Hepatocyte (in vitro differentiated cells): ENCODE measurements around the gene MYO5A. TPM values are rescaled to one million over a fixed set of nuclear protein-coding genes. Genes with fewer than 3 reads are reported as not detected.

Experiments
- DNase-seq: peaks from one replicate; pipeline ENCODE4 v3.0.0-alpha.2; 2016; ENCODE audit warnings: low spot score
- H2AFZ ChIP-seq: fragments of 200-600 bp; sonication (generic); 2 replicates; pipeline ENCODE4 v1.6.0; 2016; ENCODE audit warnings: antibody characterized with exemption, mild to moderate bottlenecking
- H3K27ac ChIP-seq: fragments of 200-600 bp; sonication (generic); 2 replicates; pipeline ENCODE4 v1.5.1; 2016; ENCODE audit warnings: mild to moderate bottlenecking
- H3K27me3 ChIP-seq: fragments of 200-600 bp; sonication (generic); 2 replicates; pipeline ENCODE4 v1.6.1; 2016
- H3K36me3 ChIP-seq: fragments of 200-600 bp; sonication (generic); replicated peaks from 2 replicates; pipeline ENCODE4 v1.5.1; 2016; ENCODE audit warnings: low read depth; ENCODE audit not compliant: insufficient read depth
- H3K4me1 ChIP-seq: fragments of 200-600 bp; sonication (generic); 2 replicates; pipeline ENCODE4 v1.5.1; 2016; ENCODE audit warnings: mild to moderate bottlenecking, moderate library complexity; ENCODE audit not compliant: insufficient read depth
- H3K4me2 ChIP-seq: fragments of 200-600 bp; sonication (generic); 2 replicates; pipeline ENCODE4 v1.6.0; 2016
- H3K4me3 ChIP-seq: fragments of 200-600 bp; sonication (generic); 2 replicates; pipeline ENCODE4 v1.5.1; 2016; ENCODE audit warnings: mild to moderate bottlenecking
- H3K79me2 ChIP-seq: fragments of 200-600 bp; sonication (generic); 2 replicates; pipeline ENCODE4 v1.6.0; 2017; ENCODE audit warnings: mild to moderate bottlenecking
- H3K9me2 ChIP-seq: fragments of 200-600 bp; sonication (generic); replicated peaks from 2 replicates; pipeline ENCODE4 v1.6.0; 2017; ENCODE audit warnings: mild to moderate bottlenecking; ENCODE audit not compliant: insufficient read depth
- H3K9me3 ChIP-seq: fragments of 200-600 bp; sonication (generic); 2 replicates; pipeline ENCODE4 v1.5.1; 2016; ENCODE audit warnings: low read depth, mild to moderate bottlenecking
- H4K20me1 ChIP-seq: fragments of 200-600 bp; sonication (generic); 2 replicates; pipeline ENCODE4 v1.6.0; 2016; ENCODE audit warnings: mild to moderate bottlenecking; ENCODE audit not compliant: insufficient read depth, poor library complexity, severe bottlenecking
- EZH2 ChIP-seq: fragments of 200-600 bp; sonication (generic); IDR thresholded peaks from 2 replicates; pipeline ENCODE4 v1.6.1; 2016; ENCODE audit warnings: antibody characterized with exemption, mild to moderate bottlenecking, borderline replicate concordance
- EZH2phosphoT487 ChIP-seq: fragments of 200-600 bp; sonication (generic); IDR thresholded peaks from one replicate; pipeline ENCODE4 v1.6.1; 2018; ENCODE audit warnings: antibody characterized with exemption, mild to moderate bottlenecking, low read depth, moderate library complexity; ENCODE audit not compliant: unreplicated experiment, severe bottlenecking
- WGBS: methylation state at CpG from one replicate; pipeline ENCODE4 v1.1.6; 2016; ENCODE audit warnings: low lambda C conversion rate; ENCODE audit errors: missing lambda C conversion rate; 5-methylcytosine and 5-hydroxymethylcytosine counted together
- polyA plus RNA-seq: library from polyadenylated mRNA; unstranded; fragments of >200 nt; fragmentation: Nextera tagmentation; extraction: Ambion mirVana; gene quantifications from 2 replicates; pipeline ENCODE4 v1.2.1, GENCODE V29; 2016
- total RNA-seq: library from RNA; depleted of rRNA; stranded (reverse); fragments of >200 nt; gene quantifications from 2 replicates; pipeline ENCODE4 v1.2.3, GENCODE V29; 2014
- TF ChIP-seq, protein P1 (sequence below): fragments of 200-600 bp; sonication (generic); IDR thresholded peaks from 2 replicates; pipeline ENCODE4 v1.5.1; 2016; ENCODE audit warnings: antibody characterized with exemption, mild to moderate bottlenecking; ENCODE audit not compliant: poor library complexity

MYO5A gene
- total and polyA plus RNA-seq, 2 experiments from 2014 or later = 3.7 to 14.8 TPM

GRCh38 chr15:52529940-52530339 lies 1.3 kb upstream of the MYO5A start:
- no peak overlapping the region for H3K4me3 ChIP-seq
- H3K4me2 ChIP-seq = peak overlapping the region; percentile 88
- H3K27ac ChIP-seq = no peak overlapping the region
- TF ChIP-seq EZH2 (no peak), EZH2phosphoT487 (no peak)
- TF ChIP-seq, protein P1, sequence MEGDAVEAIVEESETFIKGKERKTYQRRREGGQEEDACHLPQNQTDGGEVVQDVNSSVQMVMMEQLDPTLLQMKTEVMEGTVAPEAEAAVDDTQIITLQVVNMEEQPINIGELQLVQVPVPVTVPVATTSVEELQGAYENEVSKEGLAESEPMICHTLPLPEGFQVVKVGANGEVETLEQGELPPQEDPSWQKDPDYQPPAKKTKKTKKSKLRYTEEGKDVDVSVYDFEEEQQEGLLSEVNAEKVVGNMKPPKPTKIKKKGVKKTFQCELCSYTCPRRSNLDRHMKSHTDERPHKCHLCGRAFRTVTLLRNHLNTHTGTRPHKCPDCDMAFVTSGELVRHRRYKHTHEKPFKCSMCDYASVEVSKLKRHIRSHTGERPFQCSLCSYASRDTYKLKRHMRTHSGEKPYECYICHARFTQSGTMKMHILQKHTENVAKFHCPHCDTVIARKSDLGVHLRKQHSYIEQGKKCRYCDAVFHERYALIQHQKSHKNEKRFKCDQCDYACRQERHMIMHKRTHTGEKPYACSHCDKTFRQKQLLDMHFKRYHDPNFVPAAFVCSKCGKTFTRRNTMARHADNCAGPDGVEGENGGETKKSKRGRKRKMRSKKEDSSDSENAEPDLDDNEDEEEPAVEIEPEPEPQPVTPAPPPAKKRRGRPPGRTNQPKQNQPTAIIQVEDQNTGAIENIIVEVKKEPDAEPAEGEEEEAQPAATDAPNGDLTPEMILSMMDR = no peak
- H3K79me2 ChIP-seq = peaks cover 26% of the 10 kb centered on the region
- no peak for DNase-seq
- 41% methylated on average over 11 of the region's 11 CpGs for WGBS
- no peaks in the 10 kb centered on the region for H3K9me2 ChIP-seq
- H2AFZ ChIP-seq = peak overlapping the region; percentile 85
- peaks cover 5% of the 10 kb centered on the region for H3K4me1 ChIP-seq
- no peaks in the 10 kb centered on the region for H3K9me3 ChIP-seq
- H4K20me1 ChIP-seq = no peaks in the 10 kb centered on the region
- no peaks in the 10 kb centered on the region for H3K36me3 ChIP-seq
- peaks cover 62% of the 10 kb centered on the region for H3K27me3 ChIP-seq

DNA sequence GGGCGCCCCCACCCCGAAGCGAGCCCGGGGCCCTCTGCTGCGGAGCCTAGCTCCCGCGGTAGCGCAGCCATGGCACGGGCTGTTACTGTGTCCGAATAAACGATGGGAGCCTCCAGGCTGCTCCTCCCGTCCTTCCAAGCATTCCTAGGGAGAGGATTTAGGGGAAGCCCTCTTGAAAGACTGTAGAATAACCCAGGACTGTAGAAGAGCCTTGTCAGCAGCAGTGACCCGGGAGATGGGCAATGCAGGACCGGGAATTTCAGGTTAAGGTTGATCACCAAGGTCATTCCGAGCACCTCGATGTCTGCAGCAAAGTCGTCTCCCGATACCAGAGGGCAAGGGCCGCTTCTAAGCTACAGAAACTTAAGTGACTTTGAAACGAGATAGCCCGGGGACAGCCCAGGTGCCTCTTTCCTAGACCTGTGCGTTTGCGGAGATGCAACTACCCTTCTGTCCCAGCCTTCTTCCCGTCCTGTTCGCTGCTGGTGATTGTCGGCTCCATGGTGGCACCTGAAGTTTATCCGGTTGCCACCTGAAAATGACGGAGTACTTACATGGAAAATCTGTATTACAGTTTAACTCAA lies 753 bp upstream of the MYO5A start:
- peak overlapping the region; percentile 13 for H3K27ac ChIP-seq
- peak overlapping the region; percentile 88 for H3K4me2 ChIP-seq
- no peaks in the 10 kb centered on the region for H3K36me3 ChIP-seq
- H3K79me2 ChIP-seq = peaks cover 31% of the 10 kb centered on the region
- no peaks in the 10 kb centered on the region for H3K9me2 ChIP-seq
- peak overlapping the region; percentile 70 for H3K4me3 ChIP-seq
- TF ChIP-seq EZH2phosphoT487 (no peak), EZH2 (no peak)
- TF ChIP-seq, protein P1 = no peak
- peaks cover 5% of the 10 kb centered on the region for H3K4me1 ChIP-seq
- H2AFZ ChIP-seq = peak overlapping the region; percentile 85
- 3% methylated on average over 27 of the region's 28 CpGs for WGBS
- H3K9me3 ChIP-seq = no peaks in the 10 kb centered on the region
- peaks cover 58% of the 10 kb centered on the region for H3K27me3 ChIP-seq
- DNase-seq = peak; percentile 25
- H4K20me1 ChIP-seq = no peaks in the 10 kb centered on the region

- 6% methylated on average over 22 of the region's 32 CpGs for WGBS
- Histone ChIP-seq H3K4me2 (peak overlapping the region; percentile 99), H2AFZ (peak overlapping the region; percentile 97), H3K9me2 (no peaks in the 10 kb centered on the region), H3K79me2 (peaks cover 33% of the 10 kb centered on the region), H4K20me1 (no peaks in the 10 kb centered on the region), H3K27me3 (peaks cover 50% of the 10 kb centered on the region), H3K36me3 (no peaks in the 10 kb centered on the region), H3K4me3 (peak overlapping the region; percentile 89), H3K4me1 (peaks cover 5% of the 10 kb centered on the region), H3K27ac (peak overlapping the region; percentile 37), H3K9me3 (no peaks in the 10 kb centered on the region)
- DNase-seq = peak; percentile 19
- no peak for TF ChIP-seq EZH2
These were observed 643 bp downstream of the MYO5A start for GRCh38 chr15:52527911-52528563.

DNA sequence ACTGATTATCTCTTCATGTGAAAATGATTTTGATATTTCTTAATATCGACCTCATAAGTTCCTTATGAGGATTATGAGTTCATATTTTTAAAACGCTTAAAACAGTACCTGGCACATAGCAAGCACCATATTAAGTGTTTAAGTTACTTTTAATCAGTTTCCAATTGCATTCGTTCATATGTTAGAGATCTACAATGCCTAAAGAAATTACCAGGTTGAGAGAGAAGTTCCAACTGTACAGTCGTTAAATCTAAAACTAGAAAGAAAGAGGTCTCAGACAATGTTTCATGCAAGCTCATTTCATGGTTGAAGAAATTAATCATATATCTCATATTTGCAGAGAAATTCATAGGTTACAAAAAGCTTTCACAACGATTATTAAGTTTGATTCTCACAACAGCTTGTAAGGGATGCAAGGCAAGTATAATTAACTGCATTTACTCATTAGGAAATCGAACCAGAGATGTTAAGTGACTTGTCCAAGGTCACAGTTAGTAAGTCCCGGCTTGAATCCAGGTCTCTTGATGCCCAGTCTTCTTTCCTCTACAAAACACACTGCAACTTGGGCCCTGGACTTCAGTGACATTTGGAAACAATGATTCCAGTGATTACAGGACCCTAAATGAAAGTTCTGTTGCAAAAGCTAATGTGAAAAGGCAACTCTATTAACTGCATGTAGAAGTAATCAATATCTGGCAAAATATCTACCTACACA lies 1.3 kb downstream of the MYO5A start:
- TF ChIP-seq, protein P1 = no peak
- TF ChIP-seq EZH2 (no peak), EZH2phosphoT487 (no peak)
- peak overlapping the region; percentile 99 for H3K4me2 ChIP-seq
- H3K9me2 ChIP-seq = no peaks in the 10 kb centered on the region
- H2AFZ ChIP-seq = peak overlapping the region; percentile 97
- no peaks in the 10 kb centered on the region for H3K36me3 ChIP-seq
- peaks cover 33% of the 10 kb centered on the region for H3K79me2 ChIP-seq
- no peaks in the 10 kb centered on the region for H3K9me3 ChIP-seq
- peak overlapping the region; percentile 89 for H3K4me3 ChIP-seq
- peaks cover 5% of the 10 kb centered on the region for H3K4me1 ChIP-seq
- WGBS = 93% methylated on average over 7 of the region's 7 CpGs
- no peak for DNase-seq
- H4K20me1 ChIP-seq = no peaks in the 10 kb centered on the region
- H3K27me3 ChIP-seq = peaks cover 45% of the 10 kb centered on the region
- H3K27ac ChIP-seq = no peak overlapping the region
